Measurements from ENCODE around the gene SORBS1.

DNA sequence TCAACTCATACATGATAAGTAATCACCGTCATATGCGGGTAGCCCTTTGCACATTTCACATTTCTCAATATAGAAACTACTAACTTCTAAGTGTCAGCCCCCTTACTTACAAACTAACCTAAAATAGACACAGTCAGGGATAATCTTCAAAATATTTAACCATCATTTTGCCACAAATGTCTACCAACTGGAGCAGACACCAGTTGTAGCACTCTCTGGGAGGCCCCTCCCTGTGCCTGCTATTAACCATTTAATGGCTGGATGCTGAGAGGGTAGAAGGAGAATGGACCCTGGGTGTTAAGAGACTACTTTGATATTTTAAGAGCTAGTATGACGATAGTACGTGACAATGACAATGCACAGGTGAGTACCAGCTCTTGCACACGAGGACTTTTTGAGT is 116.4 kb downstream of the SORBS1 start:
- TF ChIP-seq, protein P1, sequence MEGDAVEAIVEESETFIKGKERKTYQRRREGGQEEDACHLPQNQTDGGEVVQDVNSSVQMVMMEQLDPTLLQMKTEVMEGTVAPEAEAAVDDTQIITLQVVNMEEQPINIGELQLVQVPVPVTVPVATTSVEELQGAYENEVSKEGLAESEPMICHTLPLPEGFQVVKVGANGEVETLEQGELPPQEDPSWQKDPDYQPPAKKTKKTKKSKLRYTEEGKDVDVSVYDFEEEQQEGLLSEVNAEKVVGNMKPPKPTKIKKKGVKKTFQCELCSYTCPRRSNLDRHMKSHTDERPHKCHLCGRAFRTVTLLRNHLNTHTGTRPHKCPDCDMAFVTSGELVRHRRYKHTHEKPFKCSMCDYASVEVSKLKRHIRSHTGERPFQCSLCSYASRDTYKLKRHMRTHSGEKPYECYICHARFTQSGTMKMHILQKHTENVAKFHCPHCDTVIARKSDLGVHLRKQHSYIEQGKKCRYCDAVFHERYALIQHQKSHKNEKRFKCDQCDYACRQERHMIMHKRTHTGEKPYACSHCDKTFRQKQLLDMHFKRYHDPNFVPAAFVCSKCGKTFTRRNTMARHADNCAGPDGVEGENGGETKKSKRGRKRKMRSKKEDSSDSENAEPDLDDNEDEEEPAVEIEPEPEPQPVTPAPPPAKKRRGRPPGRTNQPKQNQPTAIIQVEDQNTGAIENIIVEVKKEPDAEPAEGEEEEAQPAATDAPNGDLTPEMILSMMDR (conservative IDR thresholded peaks at IDR 0.05): no peak
- TF ChIP-seq ZFX (IDR thresholded peaks at IDR 0.05): no peak

All from C4-2B (cell line).